OCI-LY7 (cell line): ENCODE results near the gene GLS.

Source experiments
- CTCF ChIP-seq: fragments of 200-600 bp; sonication (generic); conservative IDR thresholded peaks from 2 replicates; pipeline ENCODE4 v1.5.1; 2014; ENCODE audit warnings: mild to moderate bottlenecking, antibody characterized with exemption, low read length, moderate library complexity, mixed read lengths
- EZH2phosphoT487 ChIP-seq: fragments of 200-600 bp; sonication (generic); IDR thresholded peaks from 2 replicates; pipeline ENCODE4 v1.6.1; 2018; ENCODE audit warnings: low read depth, borderline replicate concordance, mild to moderate bottlenecking, mixed run types, antibody characterized with exemption, low read length, moderate library complexity, mixed read lengths

GRCh38 chr2:190842606-190843104 is 38.0 kb upstream of the GLS start:
- no peak for TF ChIP-seq CTCF
- no peak for TF ChIP-seq EZH2phosphoT487
